Measurements from ENCODE around the gene ATF6B.

Gene ATF6B

DNA sequence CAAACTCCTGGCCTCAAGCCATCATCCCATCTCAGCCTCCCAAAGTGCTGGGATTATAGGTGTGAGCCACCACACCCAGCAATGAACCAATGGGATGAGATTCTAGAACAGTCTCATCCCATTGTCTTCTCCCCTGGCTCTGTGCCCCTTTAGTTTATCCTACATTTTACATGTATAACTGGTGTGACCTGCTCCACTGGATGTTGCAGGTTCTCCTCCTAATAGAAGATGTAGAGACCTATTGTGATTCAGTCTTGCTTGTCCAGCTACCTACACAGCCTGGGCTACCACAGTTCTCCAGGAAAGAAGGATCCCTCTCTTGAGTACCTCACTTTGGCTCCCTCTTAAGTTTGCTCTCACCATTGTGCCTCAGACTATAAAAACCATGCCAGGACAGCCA, 4.1 kb upstream of the ATF6B start:
- POLR2A ChIA-PET: no interaction called here
- TF ChIP-seq, protein P1, sequence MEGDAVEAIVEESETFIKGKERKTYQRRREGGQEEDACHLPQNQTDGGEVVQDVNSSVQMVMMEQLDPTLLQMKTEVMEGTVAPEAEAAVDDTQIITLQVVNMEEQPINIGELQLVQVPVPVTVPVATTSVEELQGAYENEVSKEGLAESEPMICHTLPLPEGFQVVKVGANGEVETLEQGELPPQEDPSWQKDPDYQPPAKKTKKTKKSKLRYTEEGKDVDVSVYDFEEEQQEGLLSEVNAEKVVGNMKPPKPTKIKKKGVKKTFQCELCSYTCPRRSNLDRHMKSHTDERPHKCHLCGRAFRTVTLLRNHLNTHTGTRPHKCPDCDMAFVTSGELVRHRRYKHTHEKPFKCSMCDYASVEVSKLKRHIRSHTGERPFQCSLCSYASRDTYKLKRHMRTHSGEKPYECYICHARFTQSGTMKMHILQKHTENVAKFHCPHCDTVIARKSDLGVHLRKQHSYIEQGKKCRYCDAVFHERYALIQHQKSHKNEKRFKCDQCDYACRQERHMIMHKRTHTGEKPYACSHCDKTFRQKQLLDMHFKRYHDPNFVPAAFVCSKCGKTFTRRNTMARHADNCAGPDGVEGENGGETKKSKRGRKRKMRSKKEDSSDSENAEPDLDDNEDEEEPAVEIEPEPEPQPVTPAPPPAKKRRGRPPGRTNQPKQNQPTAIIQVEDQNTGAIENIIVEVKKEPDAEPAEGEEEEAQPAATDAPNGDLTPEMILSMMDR (IDR thresholded peaks at IDR 0.05; ENCODE audit: control extremely low read depth, extremely low read depth, low read depth, missing control alignments): no peak
- CTCF ChIA-PET: interaction anchor here (1.3 to 5.9 kb wide), 3 partner anchors 10 to 15 kb away, joined by 3 to 64 read pairs (median 3); no protein-coding TSS in a partner anchor

DNA sequence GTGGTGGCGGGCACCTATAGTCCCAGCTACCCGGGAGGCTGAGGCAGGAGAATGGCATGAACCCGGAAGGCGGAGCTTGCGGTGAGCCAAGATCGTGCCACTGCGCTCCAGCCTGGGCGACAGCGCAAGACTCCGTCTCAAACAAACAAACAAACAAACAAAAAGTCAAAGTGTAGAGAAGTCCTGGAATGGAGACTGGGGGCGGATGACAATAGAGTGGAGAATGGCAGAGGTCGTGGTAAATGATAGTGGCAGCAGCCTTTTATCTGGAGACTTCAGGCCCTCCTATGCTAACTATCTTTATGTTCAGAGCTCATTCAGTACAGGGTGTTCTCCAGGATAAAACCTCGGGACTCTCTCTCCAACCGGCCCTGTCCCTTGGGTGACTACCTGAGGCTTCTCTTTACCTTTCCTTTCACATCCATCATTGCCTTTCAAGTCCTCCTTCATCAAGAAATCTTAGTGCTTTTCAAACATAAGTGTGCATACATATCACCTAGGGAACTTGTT, 3.4 kb upstream of the ATF6B start:
- CTCF ChIA-PET: interaction anchor here (1.2 to 5.9 kb wide), 4 partner anchors 10 to 33 kb away, joined by 3 to 64 read pairs (median 4); partner anchors contain the start of gene EGFL8
- TF ChIP-seq, protein P1 (IDR thresholded peaks at IDR 0.05; ENCODE audit: control extremely low read depth, extremely low read depth, low read depth, missing control alignments): no peak
- POLR2A ChIA-PET: no interaction called here
- no peak for DNase-seq (ENCODE audit: extremely low spot score)

More for the DNA sequence above, 4.1 kb upstream of the ATF6B start:
- DNase-seq (ENCODE audit: extremely low spot score): no peak

DNA sequence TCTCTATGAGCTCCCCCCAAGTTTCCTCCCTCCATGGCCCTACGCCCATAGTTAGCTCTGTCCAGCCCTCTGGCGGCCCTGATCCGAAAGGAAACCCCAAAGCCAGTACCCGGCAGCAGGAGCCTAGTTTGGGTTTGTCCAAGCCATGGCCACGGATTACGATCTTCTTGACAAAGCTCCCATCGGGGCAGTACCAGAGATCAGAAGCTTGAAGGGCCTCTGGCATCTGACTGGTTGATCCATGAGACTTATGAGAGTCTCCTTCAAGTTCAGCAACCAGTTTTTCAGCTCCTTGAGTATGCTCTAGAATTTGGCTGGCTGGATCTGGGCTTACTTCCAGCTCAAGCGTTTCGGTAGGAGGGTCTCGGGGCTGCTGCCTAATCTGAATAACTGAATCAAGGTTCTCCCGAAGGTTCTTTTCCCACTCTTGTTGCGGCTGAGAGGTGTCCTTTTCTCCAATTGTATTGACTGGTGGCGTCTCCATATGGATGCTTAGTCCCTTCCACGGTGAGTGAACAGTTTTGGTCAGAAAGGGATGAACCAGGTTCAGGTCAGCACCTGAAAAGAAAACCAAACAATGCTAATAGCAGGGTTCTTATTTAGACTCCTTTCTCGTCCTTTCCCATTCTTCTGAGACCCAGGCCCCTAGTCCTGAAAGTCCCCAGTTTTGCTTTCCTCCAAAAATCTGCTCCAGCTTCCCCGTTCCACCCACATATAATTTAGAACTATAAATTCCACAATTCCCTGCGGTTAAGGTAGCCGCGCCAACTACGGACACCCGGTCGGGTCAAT, 1.4 kb upstream of the ATF6B start:
- TF ChIP-seq, protein P1 (IDR thresholded peaks at IDR 0.05; ENCODE audit: control extremely low read depth, extremely low read depth, low read depth, missing control alignments): no peak
- CTCF ChIA-PET: interaction anchor here (1.0 to 5.9 kb wide), 5 partner anchors 13 to 66 kb away, joined by 3 to 64 read pairs (median 4); partner anchors contain the start of gene GPSM3
- DNase-seq (ENCODE audit: extremely low spot score): no peak
- POLR2A ChIA-PET: interaction anchor here (0.6 to 1.0 kb wide), 2 partner anchors 48 to 588 kb away, joined by 3 read pairs; partner anchors contain the start of gene DDX39B

DNA sequence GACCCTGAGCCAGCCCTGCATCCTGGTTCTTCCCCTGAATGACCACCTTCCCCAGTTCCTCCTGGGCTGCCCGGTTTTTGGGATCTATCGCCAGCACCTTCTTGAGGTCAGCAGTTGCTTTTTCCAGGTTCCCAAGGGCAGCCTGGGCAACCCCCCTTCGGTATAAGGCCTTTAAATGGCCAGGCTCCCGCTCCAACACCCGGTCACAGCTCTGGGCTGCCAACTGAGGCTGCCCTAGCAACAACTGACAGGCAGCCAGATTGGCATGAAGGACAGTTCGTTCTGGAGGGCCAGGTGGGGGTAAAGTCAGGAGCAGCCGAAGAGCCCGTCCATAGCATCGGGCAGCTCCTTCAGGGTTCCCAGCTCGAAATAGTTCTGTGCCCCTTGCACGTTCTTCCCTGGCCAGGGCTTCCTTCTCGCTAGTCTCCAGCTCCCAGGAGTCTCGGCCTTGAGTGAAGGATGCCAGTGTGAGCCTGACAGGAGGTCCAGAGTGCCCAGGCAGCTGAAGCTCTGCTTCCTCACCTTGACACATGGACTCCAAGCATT, 778 bp upstream of the ATF6B start:
- POLR2A ChIA-PET: interaction anchor here (0.6 to 0.8 kb wide), 2 partner anchors 10 to 67 kb away, joined by 7 to 8 read pairs; no protein-coding TSS in a partner anchor
- no peak for DNase-seq (ENCODE audit: extremely low spot score)
- TF ChIP-seq, protein P1 (IDR thresholded peaks at IDR 0.05; ENCODE audit: control extremely low read depth, extremely low read depth, low read depth, missing control alignments): no peak
- CTCF ChIA-PET: interaction anchor here (0.9 to 5.9 kb wide), 5 partner anchors 12 to 81 kb away, joined by 3 to 64 read pairs (median 4); no protein-coding TSS in a partner anchor

DNA sequence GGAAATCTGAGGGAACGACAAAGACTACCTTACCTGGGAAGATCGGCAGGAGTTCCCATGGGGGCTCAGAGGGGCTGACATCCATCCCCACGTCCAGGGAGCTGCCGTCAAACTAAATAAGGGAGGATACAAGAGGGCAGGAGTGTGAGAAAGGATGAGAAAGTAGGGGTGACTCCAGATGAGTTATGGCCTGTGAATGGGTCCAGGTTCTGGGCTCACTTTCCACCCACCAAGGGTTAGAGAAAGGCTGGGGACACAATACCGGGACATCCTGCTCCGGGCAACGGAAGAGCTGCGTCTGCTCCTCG, 683 bp downstream of the ATF6B start:
- TF ChIP-seq, protein P1 (IDR thresholded peaks at IDR 0.05; ENCODE audit: control extremely low read depth, extremely low read depth, low read depth, missing control alignments): no peak
- POLR2A ChIA-PET: interaction anchor here (0.5 kb wide), 1 partner anchor 1490 kb away, joined by 3 read pairs; no protein-coding TSS in a partner anchor
- CTCF ChIA-PET: interaction anchor here (1.1 to 5.9 kb wide), 3 partner anchors 9 to 711 kb away, joined by 3 to 64 read pairs (median 3); partner anchors contain the start of gene TAP2
- DNase-seq (ENCODE audit: extremely low spot score): no peak

DNA sequence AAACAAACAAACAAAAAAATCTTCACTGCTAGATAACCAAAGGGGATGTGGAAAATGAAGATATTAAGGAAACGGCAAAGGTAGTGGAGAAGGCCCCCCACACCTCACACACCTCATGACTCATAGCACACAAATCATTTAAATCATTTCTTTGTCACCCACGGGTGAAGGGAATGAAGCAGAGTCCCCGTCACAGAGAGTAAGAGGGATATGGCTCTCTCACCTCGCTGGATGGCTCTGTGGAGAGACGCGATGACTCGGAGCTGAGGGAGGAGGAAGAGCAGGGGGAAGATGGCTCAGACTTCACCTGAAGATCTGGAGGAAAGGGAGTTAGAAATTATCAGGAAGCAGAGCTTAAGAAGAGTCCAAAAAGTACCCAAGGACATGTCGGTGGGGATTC, 1.2 kb downstream of the ATF6B start:
- DNase-seq (ENCODE audit: extremely low spot score): no peak
- TF ChIP-seq, protein P1 (IDR thresholded peaks at IDR 0.05; ENCODE audit: control extremely low read depth, extremely low read depth, low read depth, missing control alignments): no peak
- ChIA-PET CTCF (interaction anchor here (1.1 to 5.9 kb wide), 2 partner anchors 9 to 10 kb away, joined by 3 to 64 read pairs; no protein-coding TSS in a partner anchor), POLR2A (interaction anchor here (0.5 kb wide), 1 partner anchor 1491 kb away, joined by 3 read pairs; no protein-coding TSS in a partner anchor)

All from GM10248 (cell line).